ENCODE results near the gene XXYLT1. TPM values are rescaled to one million over a fixed set of nuclear protein-coding genes. Genes with fewer than 3 reads are reported as not detected.

XXYLT1 gene
- total RNA-seq, 1 experiment from 2014 or later = 10.9 TPM

GRCh38 chr3:195054311-195054710, 216.6 kb downstream of the XXYLT1 start:
- Histone ChIP-seq H3K27me3 (ENCODE audit: insufficient read depth, low read length) (peaks cover 18% of the 10 kb centered on the region; the same call in 1 of the 2 replicates), H3K4me2 (ENCODE audit: low read length) (no peak overlapping the region), H3K27ac (ENCODE audit: low read depth, low read length) (no peak overlapping the region), H3K9ac (ENCODE audit: low read length) (no peak overlapping the region), H3K9me3 (ENCODE audit: control insufficient read depth in 1 of 2, insufficient read depth in 1 of 2, low read depth in 1 of 2, low read length in 2 of 2) (no peaks in the 10 kb centered on the region), H3K36me3 (ENCODE audit: control insufficient read depth in 1 of 2, insufficient read depth in 2 of 2, low read length in 2 of 2) (no peaks in the 10 kb centered on the region), H3K79me2 (ENCODE audit: insufficient read depth, low read length) (no peaks in the 10 kb centered on the region), H2AFZ (ENCODE audit: low read depth, low read length, poor library complexity, severe bottlenecking) (no peak overlapping the region), H3K4me3 (replicated peaks in 1 of 2; ENCODE audit: low read depth in 1 of 2, low read length in 2 of 2) (no peak overlapping the region), H3K4me1 (ENCODE audit: control insufficient read depth in 1 of 2, insufficient read depth in 2 of 2, low read length in 2 of 2) (no peaks in the 10 kb centered on the region), H3K9me2 (ENCODE audit: insufficient read depth) (no peaks in the 10 kb centered on the region), H4K20me1 (ENCODE audit: insufficient read depth) (no peaks in the 10 kb centered on the region)
- no peak for TF ChIP-seq FOSL1 (IDR thresholded peaks at IDR 0.05; ENCODE audit: low read depth)
- TF ChIP-seq RAD21 (IDR thresholded peaks at IDR 0.05; ENCODE audit: low read depth) = no peak
- TF ChIP-seq ATF3 (IDR thresholded peaks at IDR 0.05) = no peak
- TF ChIP-seq EZH2phosphoT487 (IDR thresholded peaks at IDR 0.05; ENCODE audit: borderline replicate concordance) = no peak
- no peak for TF ChIP-seq YY1 (IDR thresholded peaks at IDR 0.05; ENCODE audit: extremely low read depth, insufficient replicate concordance, low read depth, low read length)
- TF ChIP-seq ZFX (IDR thresholded peaks at IDR 0.05) = no peak
- no peak for TF ChIP-seq CEBPB (IDR thresholded peaks at IDR 0.05; ENCODE audit: low read depth)
- no peak for TF ChIP-seq MAX (IDR thresholded peaks at IDR 0.05)
- no peak for TF ChIP-seq SIN3A (IDR thresholded peaks at IDR 0.05; ENCODE audit: low read depth)
- no peak for TF ChIP-seq CTCF (IDR thresholded peaks at IDR 0.05 in 2 of 3, conservative IDR thresholded peaks at IDR 0.05 in 1 of 3; ENCODE audit: borderline replicate concordance in 1 of 3, insufficient read depth in 1 of 3, low read depth in 2 of 3, low read length in 2 of 3)
- TF ChIP-seq ELF1 (IDR thresholded peaks at IDR 0.05; ENCODE audit: borderline replicate concordance, low read depth) = no peak
- no peak for TF ChIP-seq REST (IDR thresholded peaks at IDR 0.05; ENCODE audit: low read depth)
- TF ChIP-seq EGR1 (IDR thresholded peaks at IDR 0.05; ENCODE audit: low read depth) = no peak
- TF ChIP-seq ZBTB33 (IDR thresholded peaks at IDR 0.05; ENCODE audit: extremely low read depth, insufficient replicate concordance, low read length) = no peak
- no peak for TF ChIP-seq SP1 (IDR thresholded peaks at IDR 0.05; ENCODE audit: low read depth)
- TF ChIP-seq JUND (IDR thresholded peaks at IDR 0.05) = no peak
- no peak for TF ChIP-seq TCF7L2 (IDR thresholded peaks at IDR 0.05; ENCODE audit: borderline replicate concordance, extremely low read depth, insufficient read depth, insufficient read length)
- no peak for TF ChIP-seq ZNF274 (IDR thresholded peaks at IDR 0.05; ENCODE audit: low read depth, low read length)
- TF ChIP-seq SRF (IDR thresholded peaks at IDR 0.05; ENCODE audit: low read depth) = no peak
- RAD21 ChIA-PET (ENCODE audit: low non-redundant PET in 1 of 2, low total read pairs in 2 of 2, uncharacterized antibody in 2 of 2, unreplicated experiment in 2 of 2) = no interaction called here
- intact Hi-C loops (cut with micrococcal nuclease) = no loop called here
- BruUV-seq (replicated peaks) = no TSS peak
- no peak for ATAC-seq
- CTCF ChIA-PET = no interaction called here
- POLR2A ChIA-PET = no interaction called here
- no peak for DNase-seq (ENCODE audit: low read depth, low spot score)

All from HCT116 (cell line).